Coronary artery (tissue), 2 donors: ENCODE results near the gene TSPAN2.

Source experiments
- DNase-seq: peaks from one replicate; pipeline ENCODE4 v3.0.0-alpha.2; 2017; ENCODE audit warnings: low spot score
- H3K27ac ChIP-seq, 2 donors: fragments of 200-600 bp; sonication (generic); one replicate each; pipeline ENCODE4 v1.5.1; 2016 to 2019
- H3K4me3 ChIP-seq: fragments of 200-600 bp; sonication (generic); 2 replicates; pipeline ENCODE4 v1.5.1; 2016; ENCODE audit warnings: mild to moderate bottlenecking, moderate library complexity
- TF ChIP-seq, protein P1 (sequence below): fragments of 200-600 bp; sonication (generic); IDR thresholded peaks from one replicate; pipeline ENCODE4 v1.5.1; 2019; ENCODE audit warnings: antibody characterized with exemption

Gene TSPAN2

DNA sequence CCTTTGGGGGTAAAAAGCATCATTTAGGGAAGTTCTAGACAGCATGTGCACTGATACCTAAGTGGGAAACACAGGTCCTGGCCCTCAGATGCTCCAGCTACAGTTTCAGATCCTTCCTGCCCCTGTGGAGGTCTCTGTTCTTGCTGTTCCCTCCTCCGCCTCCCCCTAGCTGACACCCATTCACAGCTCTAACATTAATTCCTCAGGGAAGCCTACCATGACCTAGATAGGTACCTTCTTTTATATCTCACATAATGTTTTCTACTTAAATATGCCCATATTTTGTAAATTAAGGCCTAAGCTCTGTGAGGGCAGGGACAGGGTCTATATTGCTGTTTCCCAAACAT, 11.3 kb downstream of the TSPAN2 start:
- Histone ChIP-seq H3K27ac (peak overlapping the region in 1 of 2 donors; percentile 41), H3K4me3 (no peak overlapping the region)
- no peak for DNase-seq
- TF ChIP-seq, protein P1, sequence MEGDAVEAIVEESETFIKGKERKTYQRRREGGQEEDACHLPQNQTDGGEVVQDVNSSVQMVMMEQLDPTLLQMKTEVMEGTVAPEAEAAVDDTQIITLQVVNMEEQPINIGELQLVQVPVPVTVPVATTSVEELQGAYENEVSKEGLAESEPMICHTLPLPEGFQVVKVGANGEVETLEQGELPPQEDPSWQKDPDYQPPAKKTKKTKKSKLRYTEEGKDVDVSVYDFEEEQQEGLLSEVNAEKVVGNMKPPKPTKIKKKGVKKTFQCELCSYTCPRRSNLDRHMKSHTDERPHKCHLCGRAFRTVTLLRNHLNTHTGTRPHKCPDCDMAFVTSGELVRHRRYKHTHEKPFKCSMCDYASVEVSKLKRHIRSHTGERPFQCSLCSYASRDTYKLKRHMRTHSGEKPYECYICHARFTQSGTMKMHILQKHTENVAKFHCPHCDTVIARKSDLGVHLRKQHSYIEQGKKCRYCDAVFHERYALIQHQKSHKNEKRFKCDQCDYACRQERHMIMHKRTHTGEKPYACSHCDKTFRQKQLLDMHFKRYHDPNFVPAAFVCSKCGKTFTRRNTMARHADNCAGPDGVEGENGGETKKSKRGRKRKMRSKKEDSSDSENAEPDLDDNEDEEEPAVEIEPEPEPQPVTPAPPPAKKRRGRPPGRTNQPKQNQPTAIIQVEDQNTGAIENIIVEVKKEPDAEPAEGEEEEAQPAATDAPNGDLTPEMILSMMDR, result no peak

DNA sequence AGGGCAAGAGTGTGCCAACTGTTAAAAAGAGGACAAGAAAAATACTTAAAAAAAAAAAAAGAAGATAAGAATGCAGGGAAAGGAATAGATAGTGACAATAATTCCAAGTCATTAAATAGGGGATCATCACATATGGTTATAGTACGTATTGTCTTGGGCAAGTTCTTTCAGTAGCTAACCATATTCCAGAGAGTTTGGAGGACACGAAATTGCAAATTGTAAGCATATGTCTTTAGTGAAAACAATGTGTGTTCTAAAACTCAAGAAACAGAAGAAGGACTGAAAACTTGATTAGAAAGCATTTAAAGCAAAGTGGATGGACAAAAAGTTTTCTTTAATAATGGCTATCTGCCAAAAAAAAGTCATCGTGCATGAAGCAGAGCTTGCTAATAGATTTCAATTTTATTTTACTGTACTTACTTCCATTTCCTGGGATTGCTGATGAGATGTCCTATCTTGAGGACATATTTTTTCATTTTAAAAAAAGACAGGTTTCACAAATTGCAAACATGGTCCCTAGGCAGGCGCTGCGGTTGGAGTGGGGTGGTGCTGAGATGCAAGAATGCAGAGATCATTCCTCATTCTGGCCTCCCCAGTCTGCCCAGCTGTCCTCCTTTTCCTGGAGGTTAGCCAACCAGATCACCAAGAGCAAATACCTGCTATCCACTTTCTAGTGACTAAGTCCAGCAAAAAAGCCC, 11.9 kb downstream of the TSPAN2 start:
- H3K4me3 ChIP-seq, result no peak overlapping the region
- no peak for DNase-seq
- H3K27ac ChIP-seq, result peak overlapping the region in 1 of 2 donors; percentile 41
- TF ChIP-seq, protein P1, result no peak

DNA sequence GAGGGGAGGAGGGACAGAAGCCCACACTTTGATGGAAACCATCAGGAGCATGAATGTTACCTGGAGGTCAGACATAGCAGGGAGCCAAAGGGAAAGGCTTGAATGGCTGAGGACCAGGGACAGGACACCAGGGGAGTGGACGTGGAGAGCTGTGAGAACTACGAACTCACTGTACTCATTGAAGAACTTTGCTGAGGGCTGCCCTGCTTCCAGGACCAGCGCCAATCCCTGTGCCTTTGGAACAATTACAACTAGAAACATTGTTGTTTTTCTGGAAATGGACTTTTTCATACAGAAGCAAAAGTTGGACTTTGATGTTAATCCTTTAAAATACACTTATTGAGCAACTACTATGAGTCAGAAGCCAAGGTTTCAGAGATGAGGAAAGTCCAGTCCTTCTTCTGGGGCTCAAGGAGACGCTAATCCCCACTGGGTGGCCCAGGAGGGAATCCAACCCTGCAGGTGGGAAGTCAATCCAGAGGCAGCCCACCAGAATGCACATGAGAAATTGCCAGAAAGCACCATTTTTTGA, 12.9 kb downstream of the TSPAN2 start:
- TF ChIP-seq, protein P1, result no peak
- peak overlapping the region in 1 of 2 donors; percentile 29 for H3K27ac ChIP-seq
- H3K4me3 ChIP-seq, result no peak overlapping the region
- DNase-seq, result no peak

DNA sequence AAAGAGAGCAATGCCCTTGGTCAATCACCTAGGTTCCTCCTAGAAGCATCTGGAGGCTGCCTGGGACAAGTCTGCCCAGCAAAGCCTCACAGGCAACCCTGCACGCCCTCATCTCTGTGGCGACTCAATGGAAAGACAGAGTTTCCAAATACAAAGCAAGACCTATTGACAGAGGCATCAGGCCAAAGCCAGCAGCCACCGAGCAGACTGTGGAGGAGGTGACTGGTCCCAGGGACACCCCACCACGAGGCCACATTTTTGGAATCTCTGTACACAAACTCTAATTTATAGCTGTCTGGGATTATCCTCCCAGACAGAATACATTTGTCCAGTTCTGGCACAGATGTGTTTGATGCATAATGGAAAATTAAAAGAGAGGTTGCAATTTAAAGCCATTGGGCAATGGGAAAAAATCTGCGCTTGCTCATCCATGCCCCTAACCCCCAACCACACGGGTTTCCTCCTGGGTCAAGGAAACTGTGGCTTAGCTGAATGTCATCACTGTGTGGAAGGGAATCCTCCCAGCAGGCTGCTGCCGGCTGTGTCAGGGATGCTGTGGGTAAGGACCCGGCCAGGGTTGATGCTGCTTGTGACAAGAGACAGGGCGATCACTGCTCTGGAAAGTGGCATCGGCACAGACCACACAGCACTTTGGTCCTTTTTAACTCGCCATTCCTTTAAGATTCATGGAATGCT, 14.3 kb downstream of the TSPAN2 start:
- TF ChIP-seq, protein P1, result no peak
- no peak for DNase-seq
- peak overlapping the region in 1 of 2 donors; percentile 84 for H3K27ac ChIP-seq
- H3K4me3 ChIP-seq, result no peak overlapping the region

DNA sequence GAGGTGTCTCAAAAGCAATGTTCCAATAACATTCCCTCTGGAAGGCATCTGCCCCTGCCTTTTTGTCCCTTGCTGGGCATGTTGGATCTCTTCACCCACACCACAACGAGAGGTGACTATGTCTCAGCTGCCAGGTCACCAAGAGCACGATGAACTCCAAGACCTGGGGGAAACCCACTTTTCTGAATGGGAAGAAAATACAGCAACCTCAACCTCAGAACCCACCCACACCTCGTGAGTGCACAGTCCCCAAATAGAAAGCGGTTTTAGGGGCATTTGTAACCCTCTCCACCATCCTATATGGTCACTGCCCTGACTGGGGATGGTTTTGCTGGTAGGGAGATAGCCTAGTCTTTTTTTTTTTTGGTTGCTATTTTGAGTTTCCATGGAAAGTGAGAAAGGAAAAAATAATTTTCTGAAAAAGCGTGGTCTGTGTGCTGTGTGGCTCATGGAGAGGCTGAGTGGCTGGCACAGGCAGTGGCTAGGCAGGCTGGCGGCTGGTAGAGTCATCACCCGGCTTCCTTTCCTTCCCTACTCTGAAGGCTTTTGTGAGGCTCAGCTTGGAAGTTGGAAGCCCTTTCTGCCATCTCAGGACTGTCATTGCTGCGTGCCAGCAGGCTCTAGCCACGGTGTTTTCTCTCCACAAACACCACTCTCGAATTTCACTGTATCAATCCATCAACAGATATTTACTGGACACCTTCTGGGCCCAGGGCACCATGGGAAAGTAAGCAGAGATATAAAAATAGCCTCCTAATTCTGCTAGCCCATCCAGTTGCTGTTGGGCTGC, 15.8 kb downstream of the TSPAN2 start:
- TF ChIP-seq, protein P1, result no peak
- DNase-seq, result no peak
- Histone ChIP-seq H3K4me3 (peak overlapping the region; percentile 51), H3K27ac (peak overlapping the region; percentile 40 to 84)

DNA sequence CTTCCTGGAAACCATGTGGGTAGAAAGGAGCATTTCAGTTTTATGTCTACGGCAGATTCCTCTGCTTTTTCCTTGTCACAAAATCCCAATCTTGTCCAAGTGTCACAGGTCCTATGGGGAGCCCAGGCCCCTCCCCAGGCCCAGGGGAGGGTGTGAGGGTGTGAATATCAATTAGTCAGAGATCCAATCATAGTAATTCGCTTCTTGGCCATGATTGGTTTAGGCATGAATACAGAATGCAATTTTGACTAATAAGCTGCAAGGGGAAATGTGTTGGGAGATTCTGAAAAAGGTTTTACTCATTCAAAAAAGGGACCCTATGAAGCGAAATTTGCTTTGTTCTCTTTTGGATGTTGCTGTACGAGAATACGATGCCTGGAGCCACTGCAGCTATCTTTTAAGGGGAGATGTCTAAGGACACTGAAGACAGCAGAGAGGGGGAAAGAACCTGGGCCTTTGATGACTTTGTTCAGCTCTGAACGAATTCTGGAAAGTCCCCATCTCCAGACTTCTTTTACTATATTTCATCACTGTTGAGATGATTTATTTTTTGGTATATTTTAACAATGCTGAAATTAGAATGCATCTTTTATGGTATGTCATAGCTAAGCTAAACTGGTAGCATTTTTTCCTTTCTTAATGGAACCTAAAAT, 18.2 kb downstream of the TSPAN2 start:
- Histone ChIP-seq H3K27ac (peak overlapping the region in 1 of 2 donors; percentile 84), H3K4me3 (no peak overlapping the region)
- TF ChIP-seq, protein P1, result no peak
- DNase-seq, result no peak
